HepG2 (cell line): ENCODE data around the gene VAV2. TPM values are rescaled to one million over a fixed set of nuclear protein-coding genes. Genes with fewer than 3 reads are reported as not detected.

ENCODE experiments used
- FOXK2 ChIP-seq: fragments of 450-650 bp; IDR thresholded peaks from 2 replicates; pipeline ENCODE4 v1.6.1; 2016
- HDAC2 ChIP-seq: sonication (generic); formaldehyde crosslinking; IDR thresholded peaks from 2 replicates; pipeline ENCODE4 v1.4.0; 2020; ENCODE audit warnings: missing genetic modification reagents
- JUN ChIP-seq: sonication (generic); formaldehyde crosslinking; IDR thresholded peaks from 2 replicates; pipeline ENCODE4 v1.4.0; 2020; ENCODE audit warnings: mild to moderate bottlenecking, missing genetic modification reagents
- NBN ChIP-seq: fragments of 450-650 bp; conservative IDR thresholded peaks from 2 replicates; pipeline ENCODE4 v1.6.1; 2017
- NFIC ChIP-seq: IDR thresholded peaks from 2 replicates; pipeline ENCODE4 v1.6.1; 2012; ENCODE audit warnings: mild to moderate bottlenecking, low read length, inconsistent platforms
- PITX1 ChIP-seq: sonication (generic); formaldehyde crosslinking; IDR thresholded peaks from 2 replicates; pipeline ENCODE4 v1.5.1; 2020; ENCODE audit warnings: mild to moderate bottlenecking, missing genetic modification reagents
- RARG ChIP-seq: sonication (generic); formaldehyde crosslinking; IDR thresholded peaks from 2 replicates; pipeline ENCODE4 v1.4.0; 2020; ENCODE audit warnings: low read depth, mild to moderate bottlenecking, missing genetic modification reagents
- REXO4 ChIP-seq: sonication (generic); formaldehyde crosslinking; IDR thresholded peaks from 2 replicates; pipeline ENCODE4 v1.8.0; 2022; ENCODE audit warnings: missing genetic modification reagents, mild to moderate bottlenecking, borderline replicate concordance
- ZNF33A ChIP-seq: sonication (generic); formaldehyde crosslinking; IDR thresholded peaks from 2 replicates; pipeline ENCODE4 v1.5.1; 2020; ENCODE audit warnings: missing genetic modification reagents, mild to moderate bottlenecking, moderate library complexity, borderline replicate concordance
- ZNF605 ChIP-seq: sonication (generic); formaldehyde crosslinking; IDR thresholded peaks from 2 replicates; pipeline ENCODE4 v1.8.0; 2022; ENCODE audit warnings: mild to moderate bottlenecking, missing genetic modification reagents
- ZSCAN9 ChIP-seq: IDR thresholded peaks from 2 replicates; pipeline ENCODE4 v1.6.1; 2016; ENCODE audit warnings: borderline replicate concordance
- polyA plus RNA-seq, 8 experiments: library from polyadenylated mRNA; depleted of rRNA in 3 of 8; stranded (reverse) in 7 of 8; unstranded in 1 of 8; fragments of >200 nt; fragmentation: Illumina TruSeq in 4 of 8; extraction: Trizol in 4 of 8; gene quantifications; 2 replicates each; pipeline versions ENCODE4 v1.2.1 to v1.2.3, GENCODE V29; 2011 to 2016; ENCODE audit warnings: low read depth in 4 of 8, missing spikeins in 1 of 8, mixed read lengths in 1 of 8; ENCODE audit not compliant: insufficient read depth in 1 of 8
- total RNA-seq, 5 experiments: library from RNA; depleted of rRNA; stranded (reverse); fragments of >200 nt; fragmentation: Illumina TruSeq; extraction: Trizol; gene quantifications; 2 replicates each; pipeline ENCODE4 v1.2.3, GENCODE V29; 2016; ENCODE audit warnings: low read depth in 1 of 5
- TF ChIP-seq, protein P1 (sequence below): sonication (generic); formaldehyde crosslinking; IDR thresholded peaks from 2 replicates; pipeline ENCODE4 v1.5.0; 2020; ENCODE audit warnings: mild to moderate bottlenecking, missing genetic modification reagents, moderate library complexity
- TF ChIP-seq, protein P2 (sequence below): sonication (generic); formaldehyde crosslinking; IDR thresholded peaks from 2 replicates; pipeline ENCODE4 v1.5.1; 2020; ENCODE audit warnings: missing genetic modification reagents, mild to moderate bottlenecking, borderline replicate concordance
- TF ChIP-seq, protein P3 (sequence below): sonication (generic); formaldehyde crosslinking; conservative IDR thresholded peaks from 2 replicates; pipeline ENCODE4 v1.4.0; 2020; ENCODE audit warnings: missing genetic modification reagents

The VAV2 gene
- total and polyA plus RNA-seq, 2 of the 13 experiments (the other 11 are each of a cell fraction or from before 2014, with no cell fraction given): 22.5 to 22.9 TPM

DNA sequence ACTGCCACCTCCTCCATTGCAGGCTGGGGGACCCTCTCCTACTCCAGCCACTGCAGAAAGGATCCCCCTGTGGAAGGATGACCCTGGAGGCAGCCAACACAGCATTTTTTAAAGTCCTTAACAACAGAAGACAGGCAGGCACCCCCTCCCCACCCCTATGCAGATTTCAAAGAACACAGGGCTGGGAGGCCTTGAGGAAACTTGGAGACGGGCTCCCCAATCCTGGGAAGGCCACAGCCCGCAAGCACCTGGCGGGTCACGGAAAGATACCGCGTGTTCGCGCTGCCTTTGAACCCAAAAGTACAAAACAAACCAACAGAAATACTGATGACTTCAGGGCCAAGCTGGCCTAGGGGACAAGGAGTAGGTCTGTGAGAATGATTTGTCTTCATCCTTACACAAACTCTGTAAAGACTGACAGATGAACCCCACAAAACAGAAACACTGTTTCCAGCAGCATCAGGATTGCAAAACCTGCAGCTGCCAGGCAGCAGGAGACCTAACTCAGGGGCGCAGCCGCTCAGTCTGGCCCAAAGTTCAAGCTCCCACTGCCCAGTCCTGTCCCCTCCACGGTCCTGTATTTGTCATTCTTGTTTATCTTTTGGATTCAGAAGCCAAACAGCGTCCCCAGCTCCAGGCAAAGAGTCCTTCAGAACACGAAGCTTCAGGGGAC lies 13.8 kb downstream of the VAV2 start (continued):
- TF ChIP-seq, protein P1, sequence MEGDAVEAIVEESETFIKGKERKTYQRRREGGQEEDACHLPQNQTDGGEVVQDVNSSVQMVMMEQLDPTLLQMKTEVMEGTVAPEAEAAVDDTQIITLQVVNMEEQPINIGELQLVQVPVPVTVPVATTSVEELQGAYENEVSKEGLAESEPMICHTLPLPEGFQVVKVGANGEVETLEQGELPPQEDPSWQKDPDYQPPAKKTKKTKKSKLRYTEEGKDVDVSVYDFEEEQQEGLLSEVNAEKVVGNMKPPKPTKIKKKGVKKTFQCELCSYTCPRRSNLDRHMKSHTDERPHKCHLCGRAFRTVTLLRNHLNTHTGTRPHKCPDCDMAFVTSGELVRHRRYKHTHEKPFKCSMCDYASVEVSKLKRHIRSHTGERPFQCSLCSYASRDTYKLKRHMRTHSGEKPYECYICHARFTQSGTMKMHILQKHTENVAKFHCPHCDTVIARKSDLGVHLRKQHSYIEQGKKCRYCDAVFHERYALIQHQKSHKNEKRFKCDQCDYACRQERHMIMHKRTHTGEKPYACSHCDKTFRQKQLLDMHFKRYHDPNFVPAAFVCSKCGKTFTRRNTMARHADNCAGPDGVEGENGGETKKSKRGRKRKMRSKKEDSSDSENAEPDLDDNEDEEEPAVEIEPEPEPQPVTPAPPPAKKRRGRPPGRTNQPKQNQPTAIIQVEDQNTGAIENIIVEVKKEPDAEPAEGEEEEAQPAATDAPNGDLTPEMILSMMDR (CRISPR knock-in tag): peak; percentile 44
- peak; percentile 56; the same call in 1 of the 2 replicates for TF ChIP-seq ZSCAN9
- TF ChIP-seq, protein P2, sequence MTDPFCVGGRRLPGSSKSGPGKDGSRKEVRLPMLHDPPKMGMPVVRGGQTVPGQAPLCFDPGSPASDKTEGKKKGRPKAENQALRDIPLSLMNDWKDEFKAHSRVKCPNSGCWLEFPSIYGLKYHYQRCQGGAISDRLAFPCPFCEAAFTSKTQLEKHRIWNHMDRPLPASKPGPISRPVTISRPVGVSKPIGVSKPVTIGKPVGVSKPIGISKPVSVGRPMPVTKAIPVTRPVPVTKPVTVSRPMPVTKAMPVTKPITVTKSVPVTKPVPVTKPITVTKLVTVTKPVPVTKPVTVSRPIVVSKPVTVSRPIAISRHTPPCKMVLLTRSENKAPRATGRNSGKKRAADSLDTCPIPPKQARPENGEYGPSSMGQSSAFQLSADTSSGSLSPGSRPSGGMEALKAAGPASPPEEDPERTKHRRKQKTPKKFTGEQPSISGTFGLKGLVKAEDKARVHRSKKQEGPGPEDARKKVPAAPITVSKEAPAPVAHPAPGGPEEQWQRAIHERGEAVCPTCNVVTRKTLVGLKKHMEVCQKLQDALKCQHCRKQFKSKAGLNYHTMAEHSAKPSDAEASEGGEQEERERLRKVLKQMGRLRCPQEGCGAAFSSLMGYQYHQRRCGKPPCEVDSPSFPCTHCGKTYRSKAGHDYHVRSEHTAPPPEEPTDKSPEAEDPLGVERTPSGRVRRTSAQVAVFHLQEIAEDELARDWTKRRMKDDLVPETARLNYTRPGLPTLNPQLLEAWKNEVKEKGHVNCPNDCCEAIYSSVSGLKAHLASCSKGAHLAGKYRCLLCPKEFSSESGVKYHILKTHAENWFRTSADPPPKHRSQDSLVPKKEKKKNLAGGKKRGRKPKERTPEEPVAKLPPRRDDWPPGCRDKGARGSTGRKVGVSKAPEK (CRISPR knock-in tag): 0 out of 2 replicates have a peak, but pooled peaks have one; percentile 36
- no peak for TF ChIP-seq ZNF33A (CRISPR knock-in tag)
- TF ChIP-seq RARG: no peak
- no peak for TF ChIP-seq NBN
- no peak for TF ChIP-seq JUN (CRISPR knock-in tag)
- TF ChIP-seq, protein P3, sequence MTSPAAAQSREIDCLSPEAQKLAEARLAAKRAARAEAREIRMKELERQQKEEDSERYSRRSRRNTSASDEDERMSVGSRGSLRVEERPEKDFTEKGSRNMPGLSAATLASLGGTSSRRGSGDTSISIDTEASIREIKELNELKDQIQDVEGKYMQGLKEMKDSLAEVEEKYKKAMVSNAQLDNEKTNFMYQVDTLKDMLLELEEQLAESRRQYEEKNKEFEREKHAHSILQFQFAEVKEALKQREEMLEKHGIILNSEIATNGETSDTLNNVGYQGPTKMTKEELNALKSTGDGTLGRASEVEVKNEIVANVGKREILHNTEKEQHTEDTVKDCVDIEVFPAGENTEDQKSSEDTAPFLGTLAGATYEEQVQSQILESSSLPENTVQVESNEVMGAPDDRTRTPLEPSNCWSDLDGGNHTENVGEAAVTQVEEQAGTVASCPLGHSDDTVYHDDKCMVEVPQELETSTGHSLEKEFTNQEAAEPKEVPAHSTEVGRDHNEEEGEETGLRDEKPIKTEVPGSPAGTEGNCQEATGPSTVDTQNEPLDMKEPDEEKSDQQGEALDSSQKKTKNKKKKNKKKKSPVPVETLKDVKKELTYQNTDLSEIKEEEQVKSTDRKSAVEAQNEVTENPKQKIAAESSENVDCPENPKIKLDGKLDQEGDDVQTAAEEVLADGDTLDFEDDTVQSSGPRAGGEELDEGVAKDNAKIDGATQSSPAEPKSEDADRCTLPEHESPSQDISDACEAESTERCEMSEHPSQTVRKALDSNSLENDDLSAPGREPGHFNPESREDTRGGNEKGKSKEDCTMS (CRISPR knock-in tag): no peak
- peak; percentile 91 for TF ChIP-seq FOXK2
- peak; percentile 84 for TF ChIP-seq PITX1 (CRISPR knock-in tag)
- peak; percentile 23; the same call in 1 of the 2 replicates for TF ChIP-seq ZNF605 (CRISPR knock-in tag)
- TF ChIP-seq REXO4 (CRISPR knock-in tag): no peak
- TF ChIP-seq HDAC2 (CRISPR knock-in tag): peak; percentile 93
- no peak for TF ChIP-seq NFIC
